IPS-18c (cell line): ENCODE measurements around the gene ATG9A.
A peak's percentile ranks its signal among the peaks of the same experiment; 100 is the strongest.

Experiments used
- H3K4me3 ChIP-seq: 2 replicates; pipeline ENCODE4 v1.7.0; 2013; ENCODE audit warnings: low read depth, mild to moderate bottlenecking, low read length, moderate library complexity; ENCODE audit not compliant: insufficient read depth
- H3K9me3 ChIP-seq: one replicate; pipeline ENCODE4 v1.6.1; 2013; ENCODE audit warnings: mild to moderate bottlenecking, low read length, moderate library complexity; ENCODE audit not compliant: control insufficient read depth, insufficient read depth

Gene ATG9A

GRCh38 chr2:219199470-219200211, 29.8 kb downstream of the ATG9A start:
- H3K9me3 ChIP-seq: no peaks in the 10 kb centered on the region
- no peak overlapping the region for H3K4me3 ChIP-seq

- Histone ChIP-seq H3K4me3 (no peak overlapping the region), H3K9me3 (no peaks in the 10 kb centered on the region)
Observed at GRCh38 chr2:219198974-219199373, 30.5 kb downstream of the ATG9A start.

- no peaks in the 10 kb centered on the region for H3K9me3 ChIP-seq
- no peak overlapping the region for H3K4me3 ChIP-seq
Observed at GRCh38 chr2:219197388-219197787, 32.0 kb downstream of the ATG9A start.

GRCh38 chr2:219186754-219187456, 42.5 kb downstream of the ATG9A start:
- Histone ChIP-seq H3K9me3 (no peaks in the 10 kb centered on the region), H3K4me3 (no peak overlapping the region)

GRCh38 chr2:219184121-219184520, 45.3 kb downstream of the ATG9A start:
- Histone ChIP-seq H3K9me3 (no peaks in the 10 kb centered on the region), H3K4me3 (no peak overlapping the region)

GRCh38 chr2:219183151-219183772, 46.2 kb downstream of the ATG9A start:
- no peaks in the 10 kb centered on the region for H3K9me3 ChIP-seq
- H3K4me3 ChIP-seq: no peak overlapping the region

- no peak overlapping the region for H3K4me3 ChIP-seq
- H3K9me3 ChIP-seq: no peaks in the 10 kb centered on the region
Observed at GRCh38 chr2:219182331-219183150, 46.9 kb downstream of the ATG9A start.

- H3K9me3 ChIP-seq: no peaks in the 10 kb centered on the region
- no peak overlapping the region for H3K4me3 ChIP-seq
Observed at GRCh38 chr2:219181531-219181930, 47.9 kb downstream of the ATG9A start.

- H3K9me3 ChIP-seq: no peaks in the 10 kb centered on the region
- H3K4me3 ChIP-seq: no peak overlapping the region
Observed at GRCh38 chr2:219180961-219181360, 48.5 kb downstream of the ATG9A start.

- no peaks in the 10 kb centered on the region for H3K9me3 ChIP-seq
- H3K4me3 ChIP-seq: no peak overlapping the region
Observed at GRCh38 chr2:219179601-219180465, 49.6 kb downstream of the ATG9A start.

GRCh38 chr2:219178377-219179175, 50.9 kb downstream of the ATG9A start:
- H3K9me3 ChIP-seq: no peaks in the 10 kb centered on the region

GRCh38 chr2:219177552-219178376, 51.7 kb downstream of the ATG9A start, which contains the start of gene RETREG2:
Gene RETREG2, plus strand, starts transcription at chr2:219178275. Its CDS starts 78 bp downstream, at chr2:219178353.
- Histone ChIP-seq H3K9me3 (no peaks in the 10 kb centered on the region), H3K4me3 (peak within 1 kb of the TSS; percentile 73)

More at GRCh38 chr2:219178377-219179175, 50.9 kb downstream of the ATG9A start:
- peak overlapping the region; percentile 73 for H3K4me3 ChIP-seq

GRCh38 chr2:219176818-219177551, 52.5 kb downstream of the ATG9A start, which contains the start of gene CNPPD1:
Gene CNPPD1, minus strand, starts transcription at chr2:219176925. Its CDS starts 97 bp downstream, at chr2:219176828.
- H3K9me3 ChIP-seq: no peaks in the 10 kb centered on the region
- H3K4me3 ChIP-seq: peak within 1 kb of the TSS; percentile 73
